LNCaP clone FGC (cell line): ENCODE data around the gene ASB10.

Experiments used
- DNase-seq: peaks from one replicate; pipeline ENCODE4 v3.0.0-alpha.2; 2011; ENCODE audit warnings: low read depth
- H3K4me3 ChIP-seq: 2 replicates; pipeline ENCODE4 v1.5.1; 2011; ENCODE audit warnings: mild to moderate bottlenecking, low read depth, low read length, control low read depth
- TF ChIP-seq, protein P1 (sequence below): IDR thresholded peaks from 2 replicates; pipeline ENCODE4 v1.5.1; 2012; ENCODE audit warnings: mild to moderate bottlenecking; ENCODE audit not compliant: control insufficient read depth, insufficient read depth; ENCODE audit errors: extremely low read depth

Gene ASB10

DNA sequence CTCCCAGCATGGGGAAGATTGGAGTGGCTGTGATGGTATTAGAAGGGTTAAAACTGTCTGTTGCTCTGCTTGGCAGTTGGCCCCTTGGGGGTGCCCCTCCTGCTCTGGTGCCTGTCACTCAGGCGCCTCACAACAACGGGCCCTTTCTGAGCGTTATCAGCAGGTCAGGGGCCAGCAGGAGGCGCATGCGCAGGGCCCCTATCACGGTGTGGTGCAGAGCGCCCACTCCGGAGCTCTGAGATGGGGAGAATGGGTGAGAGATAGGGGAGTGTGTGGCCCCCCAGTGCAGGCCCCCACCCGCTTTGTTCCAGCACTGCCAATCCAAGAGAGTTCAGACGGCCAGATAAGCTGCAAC lies 44.4 kb downstream of the ASB10 start:
- DNase-seq = no peak
- TF ChIP-seq, protein P1, sequence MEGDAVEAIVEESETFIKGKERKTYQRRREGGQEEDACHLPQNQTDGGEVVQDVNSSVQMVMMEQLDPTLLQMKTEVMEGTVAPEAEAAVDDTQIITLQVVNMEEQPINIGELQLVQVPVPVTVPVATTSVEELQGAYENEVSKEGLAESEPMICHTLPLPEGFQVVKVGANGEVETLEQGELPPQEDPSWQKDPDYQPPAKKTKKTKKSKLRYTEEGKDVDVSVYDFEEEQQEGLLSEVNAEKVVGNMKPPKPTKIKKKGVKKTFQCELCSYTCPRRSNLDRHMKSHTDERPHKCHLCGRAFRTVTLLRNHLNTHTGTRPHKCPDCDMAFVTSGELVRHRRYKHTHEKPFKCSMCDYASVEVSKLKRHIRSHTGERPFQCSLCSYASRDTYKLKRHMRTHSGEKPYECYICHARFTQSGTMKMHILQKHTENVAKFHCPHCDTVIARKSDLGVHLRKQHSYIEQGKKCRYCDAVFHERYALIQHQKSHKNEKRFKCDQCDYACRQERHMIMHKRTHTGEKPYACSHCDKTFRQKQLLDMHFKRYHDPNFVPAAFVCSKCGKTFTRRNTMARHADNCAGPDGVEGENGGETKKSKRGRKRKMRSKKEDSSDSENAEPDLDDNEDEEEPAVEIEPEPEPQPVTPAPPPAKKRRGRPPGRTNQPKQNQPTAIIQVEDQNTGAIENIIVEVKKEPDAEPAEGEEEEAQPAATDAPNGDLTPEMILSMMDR = no peak
- H3K4me3 ChIP-seq = no peak overlapping the region

DNA sequence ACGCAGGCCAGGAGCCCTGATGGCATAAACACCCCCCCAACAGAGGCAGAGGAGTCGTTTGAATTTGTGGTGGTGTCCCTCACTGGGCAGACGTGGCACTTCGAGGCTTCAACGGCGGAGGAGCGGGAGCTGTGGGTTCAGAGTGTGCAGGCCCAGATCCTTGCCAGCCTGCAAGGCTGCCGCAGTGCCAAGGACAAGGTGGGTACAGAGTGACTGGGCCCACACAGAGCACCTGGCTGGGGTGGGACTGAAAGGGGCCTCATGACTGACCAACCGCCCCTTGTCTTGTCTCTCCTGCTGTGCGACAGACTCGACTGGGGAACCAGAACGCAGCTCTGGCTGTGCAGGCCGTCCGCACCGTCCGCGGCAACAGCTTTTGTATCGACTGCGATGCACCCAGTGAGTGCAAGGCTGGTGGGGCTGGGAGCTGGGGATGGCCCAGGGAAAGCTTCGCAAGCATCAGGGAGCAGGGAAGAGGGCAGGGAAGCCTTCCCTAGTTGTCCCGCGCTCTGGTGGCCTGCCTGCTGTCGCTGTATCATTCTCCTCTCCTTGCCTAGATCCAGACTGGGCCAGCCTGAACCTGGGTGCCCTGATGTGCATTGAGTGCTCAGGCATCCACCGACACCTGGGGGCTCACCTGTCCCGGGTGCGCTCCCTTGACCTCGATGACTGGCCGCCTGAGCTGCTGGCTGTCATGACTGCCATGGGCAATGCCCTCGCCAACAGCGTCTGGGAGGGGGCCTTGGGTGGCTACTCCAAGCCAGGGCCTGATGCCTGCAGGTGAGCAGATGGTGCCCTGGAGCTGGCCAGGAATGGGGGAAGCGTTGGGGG lies 45.0 kb downstream of the ASB10 start:
- DNase-seq = no peak
- no peak overlapping the region for H3K4me3 ChIP-seq
- TF ChIP-seq, protein P1 = no peak

DNA sequence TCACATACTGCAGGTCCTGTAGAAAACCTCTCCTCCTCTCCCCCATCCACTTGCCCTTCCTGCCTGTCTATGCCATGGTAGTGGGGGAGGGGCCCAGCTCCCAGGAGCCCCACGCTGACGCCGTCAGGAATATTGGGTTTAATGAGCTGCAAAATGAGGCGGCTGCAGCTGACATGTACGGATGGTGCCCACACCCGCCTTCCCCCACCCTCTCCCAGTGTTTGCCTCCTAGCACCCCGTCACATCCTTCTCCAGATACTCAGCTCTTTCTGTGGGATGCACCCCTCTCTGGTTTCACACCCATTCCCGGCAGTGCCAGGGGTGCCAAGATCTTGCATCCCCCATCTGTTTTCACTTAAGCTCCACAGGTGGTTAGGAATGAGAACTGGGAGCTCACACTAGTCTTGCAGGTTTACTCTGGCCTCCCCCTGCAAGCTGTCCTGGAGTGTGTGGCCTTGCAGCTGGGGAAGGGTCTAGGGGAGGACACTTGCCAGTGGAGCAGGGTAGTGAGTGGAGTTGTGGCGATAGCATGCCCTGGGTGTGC lies 45.7 kb downstream of the ASB10 start:
- H3K4me3 ChIP-seq = no peak overlapping the region
- DNase-seq = no peak
- TF ChIP-seq, protein P1 = no peak

DNA sequence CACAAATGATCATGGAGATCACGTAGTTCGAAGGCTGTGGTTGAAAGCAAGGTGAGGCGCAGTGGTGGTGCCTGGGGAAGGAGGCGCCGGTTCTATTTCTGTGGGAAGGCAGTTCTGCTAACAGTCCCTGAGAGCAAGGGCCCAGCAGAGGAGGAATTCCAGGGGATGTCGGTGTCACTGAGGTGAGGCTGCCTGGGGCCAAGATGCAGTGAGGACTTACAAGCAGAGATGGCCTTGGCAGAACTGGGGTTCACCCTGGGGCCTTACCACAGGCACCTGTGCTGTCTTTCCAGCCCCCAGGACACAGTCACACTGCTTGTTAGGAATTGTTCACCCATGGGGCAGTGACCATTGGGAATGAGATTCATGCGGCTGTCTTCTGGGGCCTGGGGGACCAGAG lies 46.2 kb downstream of the ASB10 start:
- TF ChIP-seq, protein P1 = no peak
- DNase-seq = no peak
- no peak overlapping the region for H3K4me3 ChIP-seq

DNA sequence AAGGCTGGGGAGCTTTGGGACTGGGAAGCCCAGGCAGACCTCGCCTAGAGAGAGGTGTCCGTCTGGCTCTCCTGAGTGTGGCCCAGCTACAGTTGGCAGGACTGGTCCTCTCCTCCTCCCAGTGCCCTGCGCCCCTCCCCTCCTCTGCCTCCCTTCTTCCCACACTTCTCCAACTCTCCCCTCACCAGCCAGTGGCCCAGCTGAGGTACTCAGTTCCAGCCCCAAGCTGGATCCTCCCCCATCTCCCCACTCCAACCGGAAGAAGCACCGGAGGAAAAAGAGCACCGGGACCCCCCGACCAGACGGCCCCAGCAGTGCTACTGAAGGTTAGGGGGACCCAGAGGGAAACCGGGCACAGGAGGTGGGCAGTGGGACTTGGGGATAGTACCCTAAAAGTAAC lies 47.3 kb downstream of the ASB10 start:
- no peak overlapping the region for H3K4me3 ChIP-seq
- TF ChIP-seq, protein P1 = no peak
- DNase-seq = no peak

DNA sequence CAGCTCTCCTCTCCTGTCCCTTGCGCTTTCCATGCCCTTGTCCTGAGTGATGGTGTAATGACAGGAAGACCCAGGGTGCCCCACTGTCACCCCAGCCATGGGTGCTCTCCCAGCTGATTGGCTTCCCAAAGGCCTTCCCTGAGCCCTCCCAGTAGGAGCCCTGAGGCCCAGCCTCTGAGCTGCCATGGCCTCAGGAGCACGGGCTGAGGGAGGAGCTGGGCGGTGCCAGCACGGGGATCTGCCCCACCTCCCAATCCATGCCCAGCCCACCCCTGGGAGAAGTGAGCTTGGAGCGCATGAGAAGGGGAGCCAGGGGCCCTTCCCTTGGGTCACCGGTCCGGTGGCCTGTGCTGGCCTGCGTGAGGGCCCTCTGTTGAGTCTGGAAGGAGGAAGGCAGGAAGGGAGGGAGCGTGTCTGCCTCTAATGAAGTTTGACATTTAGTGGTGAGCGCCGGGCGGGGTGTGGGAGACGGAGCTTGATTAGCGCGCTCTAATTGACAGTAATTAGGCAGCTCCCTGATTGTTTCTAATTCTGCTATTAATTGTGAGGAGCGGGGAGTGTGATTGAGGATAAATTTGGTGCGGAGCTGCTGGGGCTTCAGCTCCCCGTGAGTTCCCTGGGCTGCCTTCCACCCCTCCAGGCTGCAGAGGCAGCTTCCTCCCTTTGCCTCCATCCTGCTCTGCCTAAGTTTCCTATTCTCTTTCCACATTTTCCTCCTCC lies 47.8 kb downstream of the ASB10 start:
- DNase-seq = no peak
- TF ChIP-seq, protein P1 = no peak
- no peak overlapping the region for H3K4me3 ChIP-seq
